Ovary (tissue), 9 donors: ENCODE results near the gene DDAH2. TPM values are rescaled to one million over a fixed set of nuclear protein-coding genes. Genes with fewer than 3 reads are reported as not detected.

Experiments
- DNase-seq, 5 donors: peaks; one replicate each; pipeline ENCODE4 v3.0.0-alpha.2; 2019 to 2020
- H3K27ac ChIP-seq, 2 donors: fragments of 200-600 bp; one replicate each; pipeline versions ENCODE4 v1.5.1 to v1.8.0; 2019 to 2022
- H3K27me3 ChIP-seq: fragments of 200-600 bp; one replicate; pipeline ENCODE4 v1.8.0; 2022
- H3K36me3 ChIP-seq: fragments of 200-600 bp; sonication (generic); one replicate; pipeline ENCODE4 v1.5.1; 2019
- H3K4me1 ChIP-seq: one replicate; pipeline ENCODE4 v1.8.1; 2013; ENCODE audit warnings: mild to moderate bottlenecking, moderate library complexity; ENCODE audit not compliant: insufficient read depth
- H3K4me3 ChIP-seq: fragments of 200-600 bp; sonication (generic); one replicate; pipeline ENCODE4 v1.5.1; 2017
- H3K9me3 ChIP-seq, 2 donors: fragments of 200-600 bp in 1 of 2; sonication (generic) in 1 of 2; one replicate each; pipeline versions ENCODE4 v1.5.1 to v1.8.1; 2013 to 2019; ENCODE audit warnings: mild to moderate bottlenecking in 1 of 2, moderate library complexity in 1 of 2
- EP300 ChIP-seq: sonication (generic); formaldehyde crosslinking; IDR thresholded peaks from one replicate; pipeline ENCODE4 v1.6.1; 2017; ENCODE audit warnings: antibody characterized with exemption
- POLR2A ChIP-seq: fragments of 450-650 bp; IDR thresholded peaks from one replicate; pipeline ENCODE4 v1.6.1; 2017; ENCODE audit warnings: antibody characterized with exemption, mild to moderate bottlenecking, moderate library complexity
- WGBS, 3 donors: extraction: QIAGEN DNeasy Blood & Tissue Kit in 1 of 3; methylation state at CpG; one replicate each; pipeline versions ENCODE4 v1.1.5 to v1.1.7; 2013 to 2017; 5-methylcytosine and 5-hydroxymethylcytosine counted together
- intact Hi-C, 4 donors: fragments of 100-400 bp; cut with DNase I; formaldehyde crosslinking; loops; one replicate each; pipeline versions ENCODE4 v1.11.0 to v1.15.1; 2022 to 2023
- polyA plus RNA-seq, 2 donors: library from polyadenylated mRNA; stranded (reverse); fragments of 200-250 nt in 1 of 2; fragments of 350-450 nt in 1 of 2; fragmentation: Illumina TruSeq in 1 of 2; extraction: RNeasy Lipid Tissue Mini Kit (QIAGEN cat#74804) in 1 of 2; gene quantifications; one replicate each; pipeline ENCODE4 v1.2.3, GENCODE V29; 2013 to 2014
- total RNA-seq, 7 donors: library from RNA; depleted of rRNA in 2 of 7; stranded (reverse); fragments of >200 nt in 2 of 7; fragmentation: NEBNext Ultra II Directional in 3 of 7; extraction: Animal tissue kit (Norgen Biotek cat#: 25700) in 3 of 7; gene quantifications; one replicate each; pipeline versions ENCODE4 v1.1.0 to v1.2.4, GENCODE V29; 2016 to 2023
- TF ChIP-seq, protein P1 (sequence below), 3 donors: fragments of 450-650 bp in 2 of 3; fragments of 200-600 bp in 1 of 3; IDR thresholded peaks; one replicate each; pipeline versions ENCODE4 v1.5.1 to v1.8.0; 2016 to 2022; ENCODE audit warnings: antibody characterized with exemption in 3 of 3, mild to moderate bottlenecking in 1 of 3
- donor health status: DM: no; HTN: no; CAD: no; lungs with moderate emphysema.
- donor health status: DM: no; HTN: no; CAD: no.
- donor health status: Bipolar disorder and iron deficiency.
- donor health status: DM: yes; HTN: yes; CAD: no.
- donor health status: DM: no; HTN: no; CAD: no.
- donor health status: DM: yes; HTN: yes; CAD: no.

DDAH2 gene
- total and polyA plus RNA-seq, 9 donors = 23.9 to 139 (median 95.2) TPM

GRCh38 chr6:31691078-31691463, 38.0 kb downstream of the DDAH2 start:
- 84 to 91% (median 86%) methylated on average over 6 of the region's 6 CpGs for WGBS, 3 donors
- no peaks in the 10 kb centered on the region for H3K36me3 ChIP-seq
- DNase-seq = no peak

GRCh38 chr6:31690231-31691077, 38.6 kb downstream of the DDAH2 start:
- no peak overlapping the region for H3K27ac ChIP-seq
- H3K36me3 ChIP-seq = no peaks in the 10 kb centered on the region
- no peaks in the 10 kb centered on the region for H3K4me1 ChIP-seq
- intact Hi-C loops = no loop called here
- TF ChIP-seq, protein P1, sequence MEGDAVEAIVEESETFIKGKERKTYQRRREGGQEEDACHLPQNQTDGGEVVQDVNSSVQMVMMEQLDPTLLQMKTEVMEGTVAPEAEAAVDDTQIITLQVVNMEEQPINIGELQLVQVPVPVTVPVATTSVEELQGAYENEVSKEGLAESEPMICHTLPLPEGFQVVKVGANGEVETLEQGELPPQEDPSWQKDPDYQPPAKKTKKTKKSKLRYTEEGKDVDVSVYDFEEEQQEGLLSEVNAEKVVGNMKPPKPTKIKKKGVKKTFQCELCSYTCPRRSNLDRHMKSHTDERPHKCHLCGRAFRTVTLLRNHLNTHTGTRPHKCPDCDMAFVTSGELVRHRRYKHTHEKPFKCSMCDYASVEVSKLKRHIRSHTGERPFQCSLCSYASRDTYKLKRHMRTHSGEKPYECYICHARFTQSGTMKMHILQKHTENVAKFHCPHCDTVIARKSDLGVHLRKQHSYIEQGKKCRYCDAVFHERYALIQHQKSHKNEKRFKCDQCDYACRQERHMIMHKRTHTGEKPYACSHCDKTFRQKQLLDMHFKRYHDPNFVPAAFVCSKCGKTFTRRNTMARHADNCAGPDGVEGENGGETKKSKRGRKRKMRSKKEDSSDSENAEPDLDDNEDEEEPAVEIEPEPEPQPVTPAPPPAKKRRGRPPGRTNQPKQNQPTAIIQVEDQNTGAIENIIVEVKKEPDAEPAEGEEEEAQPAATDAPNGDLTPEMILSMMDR (IDR thresholded peaks at IDR 0.05) = no peak
- TF ChIP-seq EP300 = no peak
- no peak for TF ChIP-seq POLR2A
- WGBS, 3 donors = 47 to 51% (median 49%) methylated on average over 10 of the region's 10 CpGs
- H3K9me3 ChIP-seq = no peaks in the 10 kb centered on the region
- no peak for DNase-seq
- no peaks in the 10 kb centered on the region for H3K27me3 ChIP-seq
- no peak overlapping the region for H3K4me3 ChIP-seq

More at GRCh38 chr6:31691078-31691463, 38.0 kb downstream of the DDAH2 start:
- Histone ChIP-seq H3K4me1 (no peaks in the 10 kb centered on the region), H3K27me3 (no peaks in the 10 kb centered on the region), H3K9me3 (no peaks in the 10 kb centered on the region), H3K27ac (no peak overlapping the region), H3K4me3 (no peak overlapping the region)
- TF ChIP-seq EP300 = no peak
- TF ChIP-seq POLR2A = no peak
- TF ChIP-seq, protein P1 (IDR thresholded peaks at IDR 0.05) = no peak
- intact Hi-C loops = no loop called here

- TF ChIP-seq POLR2A (no peak), EP300 (no peak)
- TF ChIP-seq, protein P1 (IDR thresholded peaks at IDR 0.05) = no peak
- H3K27me3 ChIP-seq = no peaks in the 10 kb centered on the region
- H3K36me3 ChIP-seq = no peaks in the 10 kb centered on the region
- WGBS, 3 donors = 68 to 77% (median 72%) methylated on average over 11 of the region's 11 CpGs
- DNase-seq = no peak
- no peaks in the 10 kb centered on the region for H3K4me1 ChIP-seq
- H3K4me3 ChIP-seq = no peak overlapping the region
- no peaks in the 10 kb centered on the region for H3K9me3 ChIP-seq
- no peak overlapping the region for H3K27ac ChIP-seq
- intact Hi-C loops = loop anchor here in 2 of 4 donors (10.0 kb wide), 1 partner anchor 175 kb away; the partner anchor contains the start of gene NEU1 (in 2 of the 2)
Observed at GRCh38 chr6:31689249-31690110, 39.6 kb downstream of the DDAH2 start.

- Histone ChIP-seq H3K36me3 (no peaks in the 10 kb centered on the region), H3K4me1 (peaks cover 2% of the 10 kb centered on the region), H3K9me3 (no peaks in the 10 kb centered on the region), H3K27ac (no peak overlapping the region), H3K4me3 (no peak overlapping the region), H3K27me3 (no peaks in the 10 kb centered on the region)
- no peak for TF ChIP-seq POLR2A
- TF ChIP-seq, protein P1 (IDR thresholded peaks at IDR 0.05) = no peak
- no peak for TF ChIP-seq EP300
- WGBS, 3 donors = 73 to 76% (median 75%) methylated on average over 14 of the region's 14 CpGs
- DNase-seq = no peak
- intact Hi-C loops = loop anchor here in 2 of 4 donors (10.0 kb wide), 1 partner anchor 177 kb away; the partner anchor contains the start of gene NEU1 (in 2 of the 2)
Observed at GRCh38 chr6:31687860-31688693, 41.0 kb downstream of the DDAH2 start.
